Measurements from ENCODE around the gene RAB11FIP3. TPM values are rescaled to one million over a fixed set of nuclear protein-coding genes. Genes with fewer than 3 reads are reported as not detected.
"Not testable (repeated sequence)": the region's sequence is repeated elsewhere in the genome, so short reads cannot be mapped to it uniquely, and the experiment has no call there.

The RAB11FIP3 gene
- total RNA-seq, 2 experiments from 2014 or later = 21.2 to 25.4 TPM

DNA sequence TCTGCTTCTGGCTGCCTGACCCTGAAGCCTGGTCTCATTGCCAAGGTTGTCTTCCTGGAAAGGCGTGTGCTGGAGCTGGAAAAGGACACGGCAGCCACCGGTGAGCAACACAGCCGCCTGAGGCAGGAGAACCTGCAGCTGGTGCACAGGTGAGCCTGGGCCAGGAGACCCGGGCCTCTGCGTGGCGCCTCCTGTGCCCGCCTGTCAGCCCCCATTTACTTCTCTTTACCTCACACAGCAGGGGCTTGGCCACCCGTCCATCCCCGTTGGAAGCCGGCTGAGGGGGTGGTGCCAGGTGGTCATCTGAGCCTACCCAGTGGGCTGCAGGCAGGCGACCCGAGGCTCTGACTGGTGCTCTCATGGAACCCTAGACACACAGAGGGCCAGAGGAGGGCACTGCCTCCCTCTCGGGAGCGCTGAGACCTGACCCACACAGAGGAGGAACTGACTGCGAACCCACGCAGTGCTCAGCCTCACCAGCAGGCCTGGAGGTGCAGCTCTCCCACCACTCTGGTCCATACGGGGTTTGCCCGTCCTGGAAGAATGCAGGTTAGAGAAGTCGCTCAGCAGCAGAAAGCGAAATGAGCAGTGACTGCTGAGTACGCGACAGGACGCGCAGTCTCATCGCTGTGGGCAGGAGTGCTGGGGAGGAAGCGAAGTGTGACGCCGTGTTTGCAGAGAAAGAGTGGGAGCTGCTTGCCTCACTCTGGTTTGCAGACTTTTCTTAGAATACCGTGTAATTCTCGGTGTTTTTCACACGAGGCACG is 80.2 kb downstream of the RAB11FIP3 start:
- Mint-ChIP-seq H3K36me3 (ENCODE audit: low read depth) (no peaks in the 10 kb centered on the region), H3K4me1 (no peaks in the 10 kb centered on the region), H3K4me3 (no peak overlapping the region), H3K9me3 (no peaks in the 10 kb centered on the region), H3K27ac (no peak overlapping the region), H3K27me3 (no peaks in the 10 kb centered on the region)
- POLR2A ChIA-PET = no interaction called here
- DNase-seq = no peak
- CTCF ChIA-PET = no interaction called here

DNA sequence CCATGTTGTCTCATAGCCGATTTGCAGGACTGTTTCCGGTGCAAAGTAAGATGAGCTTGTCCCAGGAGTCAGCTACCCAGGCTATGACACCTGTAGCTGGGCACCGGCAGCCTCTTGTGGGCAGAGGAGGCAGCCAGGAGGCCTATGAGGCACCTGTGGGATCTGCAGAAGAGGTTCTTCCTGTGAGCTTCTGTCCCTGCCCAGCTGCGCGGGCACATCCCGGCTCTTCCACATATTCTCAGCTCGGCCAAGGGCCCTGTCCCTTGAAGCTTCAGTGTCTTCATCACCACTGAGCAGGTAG is 80.7 kb downstream of the RAB11FIP3 start:
- Mint-ChIP-seq H3K9me3 (no peaks in the 10 kb centered on the region), H3K4me1 (no peaks in the 10 kb centered on the region)
- CTCF ChIA-PET = no interaction called here

GRCh38 chr16:507527-507926 is 82.1 kb downstream of the RAB11FIP3 start:
- H3K9me3 Mint-ChIP-seq; H3K27ac Mint-ChIP-seq; H3K4me3 Mint-ChIP-seq; POLR2A ChIA-PET; DNase-seq; H3K27me3 Mint-ChIP-seq; CTCF ChIA-PET; H3K36me3 Mint-ChIP-seq (ENCODE audit: low read depth); H3K4me1 Mint-ChIP-seq: not testable (repeated sequence)

More for the DNA sequence above, 80.7 kb downstream of the RAB11FIP3 start:
- Mint-ChIP-seq H3K36me3 (ENCODE audit: low read depth) (no peaks in the 10 kb centered on the region), H3K4me3 (no peak overlapping the region), H3K27me3 (no peaks in the 10 kb centered on the region), H3K27ac (no peak overlapping the region)
- DNase-seq = no peak
- POLR2A ChIA-PET = no interaction called here

- no peaks in the 10 kb centered on the region for H3K4me1 Mint-ChIP-seq
- DNase-seq = no peak
- no peaks in the 10 kb centered on the region for H3K36me3 Mint-ChIP-seq (ENCODE audit: low read depth)
- H3K27ac Mint-ChIP-seq = no peak overlapping the region
- no peaks in the 10 kb centered on the region for H3K9me3 Mint-ChIP-seq
- POLR2A ChIA-PET = no interaction called here
- CTCF ChIA-PET = no interaction called here
- no peak overlapping the region for H3K4me3 Mint-ChIP-seq
- H3K27me3 Mint-ChIP-seq = no peaks in the 10 kb centered on the region
Measured at GRCh38 chr16:507996-508395, 82.5 kb downstream of the RAB11FIP3 start.

DNA sequence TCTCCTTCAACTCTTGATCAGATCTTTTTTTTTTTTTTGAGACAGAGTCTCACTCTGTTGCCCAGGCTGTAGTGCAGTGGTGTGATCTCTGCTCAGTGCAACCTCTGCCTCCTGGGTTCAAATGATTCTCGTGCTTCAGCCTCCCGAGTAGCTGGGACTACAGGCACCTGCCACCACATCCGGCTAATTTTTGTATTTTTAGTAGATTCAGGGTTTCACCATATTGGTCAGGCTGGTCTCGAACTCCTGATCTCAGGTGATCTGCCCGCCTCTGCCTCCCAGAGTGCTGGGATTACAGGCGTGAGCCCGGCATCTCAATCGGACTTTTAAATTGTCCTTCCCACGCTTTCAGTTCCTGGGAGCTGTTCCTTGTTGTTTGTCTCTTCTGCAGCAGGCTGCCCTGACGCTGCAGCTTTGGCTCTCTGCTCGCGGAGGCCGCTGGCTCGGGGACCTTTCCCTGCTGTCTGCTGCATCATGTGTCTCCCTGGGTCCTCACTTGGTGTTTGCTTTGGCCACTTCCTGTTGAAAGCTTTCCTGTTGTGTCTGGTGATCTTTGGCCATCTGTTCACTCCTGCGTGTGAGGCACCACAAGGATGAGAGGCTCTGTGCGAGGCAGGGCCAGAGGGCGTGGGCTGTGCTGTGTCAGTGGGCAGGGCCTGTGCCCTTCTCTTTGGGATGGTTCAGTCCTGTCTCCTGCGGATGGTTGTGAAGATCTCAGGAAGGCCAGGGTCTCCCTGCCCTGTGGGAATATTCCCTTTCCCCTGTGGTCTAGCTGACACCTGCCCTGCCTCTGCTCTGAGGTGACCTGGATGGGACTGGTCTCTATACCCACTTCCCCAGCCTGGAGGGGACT is 83.7 kb downstream of the RAB11FIP3 start:
- POLR2A ChIA-PET = no interaction called here
- no peaks in the 10 kb centered on the region for H3K4me1 Mint-ChIP-seq
- CTCF ChIA-PET = no interaction called here

GRCh38 chr16:510066-510825 is 84.8 kb downstream of the RAB11FIP3 start:
- no peak for DNase-seq
- Mint-ChIP-seq H3K4me1 (no peaks in the 10 kb centered on the region), H3K4me3 (no peak overlapping the region), H3K27ac (no peak overlapping the region), H3K9me3 (no peaks in the 10 kb centered on the region), H3K36me3 (ENCODE audit: low read depth) (no peaks in the 10 kb centered on the region), H3K27me3 (no peaks in the 10 kb centered on the region)
- CTCF ChIA-PET = no interaction called here
- POLR2A ChIA-PET = no interaction called here

More for the DNA sequence above, 83.7 kb downstream of the RAB11FIP3 start:
- Mint-ChIP-seq H3K27ac (no peak overlapping the region), H3K36me3 (ENCODE audit: low read depth) (no peaks in the 10 kb centered on the region), H3K9me3 (no peaks in the 10 kb centered on the region), H3K4me3 (no peak overlapping the region), H3K27me3 (no peaks in the 10 kb centered on the region)
- DNase-seq = no peak

GRCh38 chr16:512802-513201 is 87.4 kb downstream of the RAB11FIP3 start:
- POLR2A ChIA-PET = no interaction called here
- no peaks in the 10 kb centered on the region for H3K4me1 Mint-ChIP-seq
- H3K27ac Mint-ChIP-seq = no peak overlapping the region
- H3K4me3 Mint-ChIP-seq = no peak overlapping the region
- no peaks in the 10 kb centered on the region for H3K9me3 Mint-ChIP-seq
- CTCF ChIA-PET = no interaction called here
- DNase-seq = no peak
- no peaks in the 10 kb centered on the region for H3K27me3 Mint-ChIP-seq
- peaks cover 2% of the 10 kb centered on the region for H3K36me3 Mint-ChIP-seq (ENCODE audit: low read depth)

DNA sequence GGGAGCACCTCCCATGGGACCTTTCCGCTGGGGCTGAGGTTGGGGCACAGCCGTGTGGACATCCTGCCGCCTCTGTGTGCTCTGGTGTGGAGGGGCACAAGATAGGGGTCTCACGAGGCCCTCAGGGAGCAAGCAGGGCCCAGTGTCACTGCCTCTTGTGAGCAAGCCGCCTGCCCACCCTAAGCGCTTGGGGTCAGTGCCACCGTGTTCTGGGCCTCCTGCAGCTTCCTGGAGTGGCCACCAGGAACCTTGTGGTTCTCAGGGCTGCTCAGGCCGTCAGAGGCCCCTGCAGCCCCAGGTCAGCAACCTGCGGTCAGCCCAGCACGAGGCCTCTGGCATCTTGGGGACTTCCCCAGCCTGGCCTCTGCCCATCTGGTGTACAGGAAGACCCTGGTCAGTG is 88.5 kb downstream of the RAB11FIP3 start:
- ChIA-PET POLR2A (no interaction called here), CTCF (no interaction called here)
- no peaks in the 10 kb centered on the region for H3K27me3 Mint-ChIP-seq
- no peaks in the 10 kb centered on the region for H3K9me3 Mint-ChIP-seq
- no peaks in the 10 kb centered on the region for H3K4me1 Mint-ChIP-seq
- H3K27ac Mint-ChIP-seq = no peak overlapping the region
- DNase-seq = no peak
- peaks cover 2% of the 10 kb centered on the region for H3K36me3 Mint-ChIP-seq (ENCODE audit: low read depth)
- no peak overlapping the region for H3K4me3 Mint-ChIP-seq

DNA sequence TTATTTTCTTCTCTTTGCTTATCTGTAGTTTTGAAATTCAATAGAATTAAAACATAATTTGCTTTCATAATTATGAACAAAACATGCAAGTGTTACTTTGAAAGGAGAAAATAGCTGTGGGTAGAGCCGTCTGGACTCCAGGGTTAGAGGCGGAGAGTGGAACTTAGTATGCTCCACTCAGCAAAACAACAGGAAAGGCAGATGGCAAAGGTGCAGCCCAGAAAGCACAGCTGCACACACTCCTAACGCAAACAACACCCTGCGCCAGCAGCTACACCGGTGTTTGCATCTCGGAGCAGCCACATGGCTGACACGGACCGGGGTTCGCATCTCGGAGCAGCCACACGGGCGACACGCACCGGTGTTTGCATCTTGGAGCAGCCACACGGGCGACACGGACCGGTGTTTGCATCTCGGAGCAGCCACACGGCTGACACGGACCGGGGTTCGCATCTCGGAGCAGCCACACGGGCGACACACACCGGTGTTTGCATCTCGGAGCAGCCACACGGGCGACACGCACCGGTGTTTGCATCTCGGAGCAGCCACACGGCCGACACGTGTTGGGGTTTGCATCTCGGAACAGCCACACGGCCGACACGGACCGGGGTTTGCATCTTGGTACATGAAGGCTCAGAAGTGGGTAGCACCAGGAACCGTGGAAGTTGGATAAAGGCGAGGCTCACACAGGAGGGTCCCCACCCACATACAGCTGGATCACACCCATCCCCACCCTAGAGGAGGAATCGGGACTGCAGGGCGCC is 89.9 kb downstream of the RAB11FIP3 start:
- no peaks in the 10 kb centered on the region for H3K9me3 Mint-ChIP-seq
- H3K27ac Mint-ChIP-seq = no peak overlapping the region
- no peaks in the 10 kb centered on the region for H3K27me3 Mint-ChIP-seq
- CTCF ChIA-PET = no interaction called here
- no peaks in the 10 kb centered on the region for H3K4me1 Mint-ChIP-seq
- no peak overlapping the region for H3K4me3 Mint-ChIP-seq
- peaks cover 2% of the 10 kb centered on the region for H3K36me3 Mint-ChIP-seq (ENCODE audit: low read depth)
- DNase-seq = no peak
- POLR2A ChIA-PET = no interaction called here

DNA sequence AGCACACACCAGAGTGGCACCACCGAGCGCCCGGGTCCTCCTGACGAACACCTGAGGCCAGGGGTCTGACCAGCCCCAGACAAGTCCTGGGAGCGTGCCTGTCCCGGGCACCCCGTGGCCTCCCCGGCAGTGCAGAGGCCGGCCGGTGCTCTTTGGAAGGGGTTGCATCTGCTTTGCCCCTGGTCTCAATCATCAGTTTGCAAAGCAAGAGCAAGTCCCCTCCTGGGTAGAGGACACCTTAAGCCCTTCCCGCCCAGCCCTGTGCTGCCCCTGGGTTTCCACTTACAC is 90.4 kb downstream of the RAB11FIP3 start:
- no peaks in the 10 kb centered on the region for H3K4me1 Mint-ChIP-seq
- H3K4me3 Mint-ChIP-seq = no peak overlapping the region
- peaks cover 2% of the 10 kb centered on the region for H3K36me3 Mint-ChIP-seq (ENCODE audit: low read depth)
- H3K27ac Mint-ChIP-seq = no peak overlapping the region
- CTCF ChIA-PET = no interaction called here
- POLR2A ChIA-PET = no interaction called here
- no peaks in the 10 kb centered on the region for H3K27me3 Mint-ChIP-seq
- H3K9me3 Mint-ChIP-seq = no peaks in the 10 kb centered on the region
- no peak for DNase-seq

DNA sequence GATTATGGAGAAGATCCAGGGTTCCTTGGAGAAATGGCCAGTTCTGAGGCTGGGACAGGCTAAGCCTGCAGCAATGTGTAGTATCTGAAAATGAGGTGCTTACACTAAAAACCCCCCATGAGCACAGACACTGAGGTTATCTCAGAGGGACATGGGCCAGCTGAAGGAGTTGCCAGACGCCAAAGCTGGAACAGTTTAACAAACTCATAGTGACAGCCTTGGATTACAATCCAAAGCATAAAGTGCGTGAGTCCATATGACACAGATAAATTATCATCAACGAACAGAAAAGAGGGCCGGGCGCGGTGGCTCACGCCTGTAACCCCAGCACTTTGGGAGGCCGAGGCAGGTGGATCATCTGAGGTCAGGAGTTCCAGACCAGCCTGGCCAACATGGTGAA is 90.9 kb downstream of the RAB11FIP3 start:
- no peak overlapping the region for H3K4me3 Mint-ChIP-seq
- ChIA-PET CTCF (no interaction called here), POLR2A (no interaction called here)
- H3K27me3 Mint-ChIP-seq = no peaks in the 10 kb centered on the region
- no peak overlapping the region for H3K27ac Mint-ChIP-seq
- no peak for DNase-seq
- H3K4me1 Mint-ChIP-seq = no peaks in the 10 kb centered on the region
- H3K9me3 Mint-ChIP-seq = no peaks in the 10 kb centered on the region
- peaks cover 2% of the 10 kb centered on the region for H3K36me3 Mint-ChIP-seq (ENCODE audit: low read depth)

DNA sequence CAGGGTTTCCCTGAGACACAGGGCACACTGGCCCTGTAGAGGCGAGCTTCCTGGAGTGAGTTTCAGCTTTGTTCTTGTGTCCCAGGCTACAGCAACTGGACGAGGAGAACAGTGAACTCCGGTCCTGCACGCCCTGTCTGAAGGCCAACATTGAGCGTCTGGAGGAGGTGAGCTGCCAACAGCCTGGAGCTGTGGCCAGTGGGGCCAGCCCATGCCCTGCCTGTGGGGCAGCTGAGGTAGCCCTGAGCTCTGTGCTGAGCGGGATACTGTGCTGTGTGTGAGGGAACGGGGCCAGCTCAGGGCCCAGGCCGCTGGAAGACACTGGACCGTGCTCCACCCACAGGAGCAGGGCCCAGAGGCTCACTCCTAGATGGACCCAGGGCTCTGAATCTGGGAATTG is 93.4 kb downstream of the RAB11FIP3 start:
- H3K4me1 Mint-ChIP-seq = peaks cover 1% of the 10 kb centered on the region
- H3K4me3 Mint-ChIP-seq = no peak overlapping the region
- CTCF ChIA-PET = interaction anchor here (1.0 kb wide), 1 partner anchor 58 kb away, joined by 4 read pairs; no protein-coding TSS in a partner anchor
- POLR2A ChIA-PET = interaction anchor here (0.7 kb wide), 1 partner anchor 105 kb away, joined by 3 read pairs; no protein-coding TSS in a partner anchor
- no peak overlapping the region for H3K27ac Mint-ChIP-seq
- H3K9me3 Mint-ChIP-seq = no peaks in the 10 kb centered on the region
- H3K36me3 Mint-ChIP-seq (ENCODE audit: low read depth) = peaks cover 2% of the 10 kb centered on the region
- no peak for DNase-seq
- no peaks in the 10 kb centered on the region for H3K27me3 Mint-ChIP-seq

- Mint-ChIP-seq H3K27ac (no peak overlapping the region), H3K27me3 (no peaks in the 10 kb centered on the region), H3K9me3 (no peaks in the 10 kb centered on the region), H3K4me1 (peaks cover 7% of the 10 kb centered on the region), H3K4me3 (no peak overlapping the region), H3K36me3 (ENCODE audit: low read depth) (peaks cover 2% of the 10 kb centered on the region)
- CTCF ChIA-PET = no interaction called here
- POLR2A ChIA-PET = no interaction called here
- DNase-seq = no peak
Measured at GRCh38 chr16:519425-519824, 94.0 kb downstream of the RAB11FIP3 start.
